Cardiac muscle cell (in vitro differentiated cells and primary cell): ENCODE data around the gene FHOD3. TPM values are rescaled to one million over a fixed set of nuclear protein-coding genes. Genes with fewer than 3 reads are reported as not detected.

Experiments used
- DNase-seq, 2 donors: peaks; one replicate each; pipeline versions ENCODE4 v3.0.0 to v3.0.0-alpha.2; 2010 to 2017; ENCODE audit warnings: low read depth in 1 of 2, low spot score in 1 of 2
- H3K27ac ChIP-seq: fragments of 200-600 bp; sonication (generic); 2 replicates; pipeline ENCODE4 v1.5.1; 2016
- H3K27me3 ChIP-seq: fragments of 200-600 bp; sonication (generic); 2 replicates; pipeline ENCODE4 v1.6.0; 2016; ENCODE audit warnings: control low read depth
- H3K36me3 ChIP-seq: fragments of 200-600 bp; sonication (generic); 2 replicates; pipeline ENCODE4 v1.5.1; 2016; ENCODE audit warnings: control low read depth
- H3K4me1 ChIP-seq: fragments of 200-600 bp; sonication (generic); 2 replicates; pipeline ENCODE4 v1.8.1; 2017; ENCODE audit warnings: low read depth, mild to moderate bottlenecking, mixed run types
- H3K4me3 ChIP-seq: fragments of 200-600 bp; sonication (generic); 2 replicates; pipeline ENCODE4 v1.5.1; 2016; ENCODE audit warnings: mild to moderate bottlenecking
- H3K9me3 ChIP-seq: fragments of 200-600 bp; sonication (generic); 2 replicates; pipeline ENCODE4 v1.5.1; 2017; ENCODE audit warnings: low read depth, mild to moderate bottlenecking, control low read depth
- polyA plus RNA-seq: library from polyadenylated mRNA; unstranded; fragments of >200 nt; fragmentation: Nextera tagmentation; extraction: Ambion mirVana; gene quantifications from 2 replicates; pipeline ENCODE4 v1.2.1, GENCODE V29; 2016
- total RNA-seq: library from RNA; depleted of rRNA; stranded (reverse); fragments of >200 nt; gene quantifications from 2 replicates; pipeline ENCODE4 v1.2.3, GENCODE V29; 2016
- TF ChIP-seq, protein P1 (sequence below): IDR thresholded peaks from 2 replicates; pipeline ENCODE4 v1.5.1; 2012; ENCODE audit warnings: low read depth, mild to moderate bottlenecking, low read length

The FHOD3 gene
- total and polyA plus RNA-seq, 2 experiments from 2014 or later = 127 to 347 TPM

GRCh38 chr18:36375118-36375517 lies 77.6 kb downstream of the FHOD3 start:
- H3K36me3 ChIP-seq = peaks cover 8% of the 10 kb centered on the region
- H3K4me1 ChIP-seq = peaks cover 54% of the 10 kb centered on the region
- no peak for DNase-seq
- no peaks in the 10 kb centered on the region for H3K9me3 ChIP-seq
- TF ChIP-seq, protein P1, sequence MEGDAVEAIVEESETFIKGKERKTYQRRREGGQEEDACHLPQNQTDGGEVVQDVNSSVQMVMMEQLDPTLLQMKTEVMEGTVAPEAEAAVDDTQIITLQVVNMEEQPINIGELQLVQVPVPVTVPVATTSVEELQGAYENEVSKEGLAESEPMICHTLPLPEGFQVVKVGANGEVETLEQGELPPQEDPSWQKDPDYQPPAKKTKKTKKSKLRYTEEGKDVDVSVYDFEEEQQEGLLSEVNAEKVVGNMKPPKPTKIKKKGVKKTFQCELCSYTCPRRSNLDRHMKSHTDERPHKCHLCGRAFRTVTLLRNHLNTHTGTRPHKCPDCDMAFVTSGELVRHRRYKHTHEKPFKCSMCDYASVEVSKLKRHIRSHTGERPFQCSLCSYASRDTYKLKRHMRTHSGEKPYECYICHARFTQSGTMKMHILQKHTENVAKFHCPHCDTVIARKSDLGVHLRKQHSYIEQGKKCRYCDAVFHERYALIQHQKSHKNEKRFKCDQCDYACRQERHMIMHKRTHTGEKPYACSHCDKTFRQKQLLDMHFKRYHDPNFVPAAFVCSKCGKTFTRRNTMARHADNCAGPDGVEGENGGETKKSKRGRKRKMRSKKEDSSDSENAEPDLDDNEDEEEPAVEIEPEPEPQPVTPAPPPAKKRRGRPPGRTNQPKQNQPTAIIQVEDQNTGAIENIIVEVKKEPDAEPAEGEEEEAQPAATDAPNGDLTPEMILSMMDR = no peak
- no peaks in the 10 kb centered on the region for H3K27me3 ChIP-seq
- H3K4me3 ChIP-seq = no peak overlapping the region
- H3K27ac ChIP-seq = no peak overlapping the region

- no peaks in the 10 kb centered on the region for H3K9me3 ChIP-seq
- DNase-seq = no peak
- H3K27me3 ChIP-seq = no peaks in the 10 kb centered on the region
- peak overlapping the region; percentile 22 for H3K27ac ChIP-seq
- H3K4me1 ChIP-seq = peaks cover 66% of the 10 kb centered on the region
- TF ChIP-seq, protein P1 = no peak
- H3K36me3 ChIP-seq = peaks cover 8% of the 10 kb centered on the region
- no peak overlapping the region for H3K4me3 ChIP-seq
Measured at GRCh38 chr18:36376361-36376760, 78.8 kb downstream of the FHOD3 start.

- no peak for DNase-seq
- TF ChIP-seq, protein P1 = no peak
Measured at GRCh38 chr18:36377626-36378025, 80.1 kb downstream of the FHOD3 start.

DNA sequence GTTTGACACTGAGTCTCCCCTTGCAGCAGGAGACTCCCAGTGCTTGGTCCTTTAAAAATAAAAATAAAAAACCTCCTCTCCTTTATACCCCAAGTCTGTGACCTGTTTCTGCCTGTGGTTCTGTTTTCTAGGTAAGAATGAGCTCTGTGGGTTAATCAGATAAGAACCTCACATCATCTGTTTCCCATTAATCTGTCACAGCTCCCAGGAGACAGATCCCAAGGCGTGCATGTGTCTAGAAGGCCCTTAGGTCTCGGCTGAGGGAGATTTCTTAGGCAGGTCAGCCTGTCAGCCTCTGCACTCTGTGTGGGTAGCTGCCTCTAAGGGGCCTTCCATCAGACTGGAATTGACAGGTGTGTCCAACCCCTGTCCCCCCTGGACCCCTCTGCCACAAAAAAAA lies 80.7 kb downstream of the FHOD3 start:
- peaks cover 2% of the 10 kb centered on the region for H3K36me3 ChIP-seq
- peak overlapping the region; percentile 58 for H3K27ac ChIP-seq
- H3K9me3 ChIP-seq = no peaks in the 10 kb centered on the region
- no peaks in the 10 kb centered on the region for H3K27me3 ChIP-seq
- H3K4me3 ChIP-seq = no peak overlapping the region
- no peak for DNase-seq
- H3K4me1 ChIP-seq = peaks cover 72% of the 10 kb centered on the region
- TF ChIP-seq, protein P1 = no peak

More at GRCh38 chr18:36377626-36378025, 80.1 kb downstream of the FHOD3 start:
- H3K27ac ChIP-seq = peak overlapping the region; percentile 58
- no peaks in the 10 kb centered on the region for H3K9me3 ChIP-seq
- no peaks in the 10 kb centered on the region for H3K27me3 ChIP-seq
- peaks cover 5% of the 10 kb centered on the region for H3K36me3 ChIP-seq
- H3K4me3 ChIP-seq = no peak overlapping the region
- peaks cover 69% of the 10 kb centered on the region for H3K4me1 ChIP-seq

DNA sequence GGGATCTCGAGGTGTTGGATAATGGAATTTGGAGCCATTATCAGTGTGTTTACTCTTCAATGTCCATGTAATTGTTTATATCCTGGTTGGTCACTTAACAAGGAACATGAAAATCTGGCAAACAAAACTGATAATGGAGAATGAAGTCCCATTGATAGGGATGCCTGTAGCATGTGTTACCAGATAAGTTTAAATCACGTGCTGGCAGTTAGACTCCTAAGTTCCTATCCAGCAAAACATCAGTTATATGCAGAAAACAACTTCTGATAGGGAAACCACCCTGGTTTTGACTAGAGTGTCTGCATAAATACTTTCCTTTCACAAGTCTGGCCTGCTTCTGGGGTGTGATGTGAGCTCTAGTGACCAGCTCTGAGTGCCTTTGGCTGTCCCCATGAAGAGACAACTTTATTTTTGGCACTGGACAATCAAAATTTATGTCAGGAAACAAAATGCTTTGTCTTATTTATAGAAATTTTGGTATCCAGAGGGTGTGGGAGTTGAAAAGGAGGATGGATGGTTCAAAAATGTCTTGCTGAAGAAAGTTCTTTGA lies 82.0 kb downstream of the FHOD3 start:
- H3K4me3 ChIP-seq = no peak overlapping the region
- TF ChIP-seq, protein P1 = no peak
- H3K36me3 ChIP-seq = peaks cover 2% of the 10 kb centered on the region
- H3K27ac ChIP-seq = peak overlapping the region; percentile 84
- peak in 1 of 2 donors; percentile 21 for DNase-seq
- H3K4me1 ChIP-seq = peaks cover 71% of the 10 kb centered on the region
- no peaks in the 10 kb centered on the region for H3K27me3 ChIP-seq
- no peaks in the 10 kb centered on the region for H3K9me3 ChIP-seq
